Kidney (tissue), 14 donors: Measurements from ENCODE around the gene UBE3B. TPM values are rescaled to one million over a fixed set of nuclear protein-coding genes. Genes with fewer than 3 reads are reported as not detected.
A peak's percentile ranks its signal among the peaks of the same experiment; 100 is the strongest.

ENCODE experiments used
- DNase-seq, 5 donors: peaks; one replicate each; pipeline ENCODE4 v3.0.0-alpha.2; 2013 to 2020
- FAIRE-seq: peaks from 2 replicates; lab custom pipeline; 2012; peaks lifted over from hg19 to GRCh38; lab: Jason Lieb, UNC
- H3K27ac ChIP-seq, 2 donors: one replicate each; pipeline ENCODE4 v1.7.0; 2013; ENCODE audit warnings: low read depth in 2 of 2, low read length in 2 of 2, inconsistent platforms in 1 of 2
- H3K27me3 ChIP-seq: one replicate; pipeline ENCODE4 v1.7.1; 2013; ENCODE audit warnings: low read length, inconsistent platforms; ENCODE audit not compliant: control insufficient read depth, insufficient read depth
- H3K36me3 ChIP-seq, 3 donors: one replicate each; pipeline versions ENCODE4 v1.7.0 to v1.7.1; 2013; ENCODE audit warnings: low read length in 3 of 3, control low read depth in 1 of 3, inconsistent platforms in 1 of 3; ENCODE audit not compliant: insufficient read depth in 3 of 3, control insufficient read depth in 2 of 3
- H3K4me1 ChIP-seq, 3 donors: one replicate each; pipeline versions ENCODE4 v1.7.0 to v1.7.1; 2013; ENCODE audit warnings: low read length in 3 of 3, inconsistent platforms in 1 of 3, low read depth in 1 of 3; ENCODE audit not compliant: control insufficient read depth in 2 of 3, insufficient read depth in 2 of 3
- H3K4me3 ChIP-seq, 3 donors: one replicate each; pipeline versions ENCODE4 v1.7.0 to v1.8.1; 2013; ENCODE audit warnings: low read length in 3 of 3, control low read depth in 1 of 3, inconsistent platforms in 1 of 3
- H3K9ac ChIP-seq, 3 donors: one replicate each; pipeline versions ENCODE4 v1.7.0 to v1.7.1; 2013; ENCODE audit warnings: low read length in 3 of 3, control low read depth in 1 of 3, inconsistent platforms in 1 of 3
- H3K9me3 ChIP-seq, 3 donors: one replicate each; pipeline versions ENCODE4 v1.7.0 to v1.7.1; 2013; ENCODE audit warnings: low read length in 3 of 3, control low read depth in 1 of 3, inconsistent platforms in 1 of 3; ENCODE audit not compliant: control insufficient read depth in 2 of 3, insufficient read depth in 1 of 3
- CTCF ChIP-seq: IDR thresholded peaks from 3 replicates; pipeline ENCODE4 v1.5.1; 2012; ENCODE audit warnings: mild to moderate bottlenecking, moderate library complexity, borderline replicate concordance; ENCODE audit not compliant: insufficient read depth; ENCODE audit errors: extremely low read depth
- intact Hi-C: fragments of 100-400 bp; cut with DNase I; formaldehyde crosslinking; loops from one replicate; pipeline ENCODE4 v1.11.1; 2022
- polyA plus RNA-seq: library from polyadenylated mRNA; stranded (reverse); fragments of 350-450 nt; fragmentation: Illumina TruSeq; extraction: RNeasy Lipid Tissue Mini Kit (QIAGEN cat#74804); gene quantifications from one replicate; pipeline ENCODE4 v1.2.3, GENCODE V29; 2014; ENCODE audit warnings: low read depth, low replicate concordance; ENCODE audit not compliant: insufficient read depth
- total RNA-seq: library from RNA; stranded (reverse); fragmentation: NEBNext Ultra II Directional; extraction: Animal tissue kit (Norgen Biotek cat#: 25700); gene quantifications from one replicate; pipeline ENCODE4 v1.2.1, GENCODE V29; 2021
- donor health status: control.
- donor health status: control.
- donor health status: control.
- donor health status: control.
- donor health status: control.
- donor health status: DM: yes; HTN: yes; CAD: no.
- donor health status: Normal renal cell carcinoma (clear cell type).

The UBE3B gene
- total and polyA plus RNA-seq, 2 donors from 2014 or later, result 13.9 to 44.3 TPM

DNA sequence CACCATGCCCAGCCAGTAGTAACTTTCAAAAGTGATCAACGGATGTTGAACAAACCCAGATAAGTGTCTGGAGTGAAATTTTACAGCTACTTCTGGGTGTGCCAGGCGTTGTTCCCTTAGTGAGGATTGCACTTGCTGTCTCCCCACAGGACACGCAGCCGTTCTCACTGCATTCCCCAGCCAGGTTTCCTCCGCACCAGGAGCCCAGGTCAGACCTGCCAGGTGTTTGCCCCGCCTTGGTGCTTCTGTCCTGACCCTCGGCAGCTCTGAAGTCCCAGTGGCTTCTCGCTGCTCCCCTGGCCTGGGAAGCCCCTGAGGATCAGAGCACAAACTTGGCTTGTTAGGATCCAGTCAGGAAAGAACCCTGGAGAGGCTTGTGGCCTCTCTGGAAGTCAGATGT lies 59.7 kb downstream of the UBE3B start:
- peak in 1 of 5 donors; percentile 33 for DNase-seq
- Histone ChIP-seq H3K4me3 (no peak overlapping the region), H3K9ac (no peak overlapping the region), H3K36me3 (peaks cover 0 to 21% (median 3%) of the 10 kb centered on the region in 3 donors), H3K27ac (no peak overlapping the region), H3K4me1 (no peaks in the 10 kb centered on the region), H3K9me3 (no peaks in the 10 kb centered on the region), H3K27me3 (no peaks in the 10 kb centered on the region)
- no peak for FAIRE-seq
- intact Hi-C loops, result no loop called here
- no peak for TF ChIP-seq CTCF

DNA sequence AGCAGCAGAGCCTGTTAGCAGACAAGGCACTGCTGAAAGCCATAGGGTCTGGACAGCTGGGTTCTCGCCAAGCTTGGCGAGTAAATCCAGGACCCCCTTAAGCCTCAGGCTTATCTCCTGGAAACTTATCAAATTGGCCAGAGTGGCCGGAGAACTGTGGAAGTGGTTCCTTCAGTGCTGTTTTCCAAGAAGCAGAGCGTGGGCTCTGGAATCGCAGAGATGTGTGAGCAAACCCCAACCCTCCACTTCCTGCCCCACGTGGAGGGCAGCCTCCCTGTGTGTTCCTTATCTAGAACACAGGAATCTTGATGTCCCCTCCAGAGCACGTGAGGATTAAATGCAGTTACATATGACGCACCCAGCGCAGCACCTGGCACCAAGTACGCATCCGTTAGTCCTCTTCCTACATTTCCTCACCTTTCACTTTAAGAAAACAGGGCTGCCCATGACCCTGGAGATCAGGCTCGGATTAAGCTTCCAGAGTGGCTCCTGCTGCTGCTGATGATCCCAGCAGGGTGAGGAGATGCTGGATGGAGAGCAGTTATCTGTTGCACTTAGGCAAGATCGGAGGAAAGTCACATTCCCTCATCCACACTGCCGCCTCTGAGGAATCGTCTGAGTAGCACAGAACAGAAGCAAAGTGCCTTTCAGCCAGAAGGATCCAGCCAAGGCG lies 60.9 kb downstream of the UBE3B start:
- Histone ChIP-seq H3K4me3 (no peak overlapping the region), H3K9me3 (no peaks in the 10 kb centered on the region), H3K9ac (no peak overlapping the region), H3K36me3 (peaks cover 0 to 16% (median 3%) of the 10 kb centered on the region in 3 donors), H3K4me1 (no peaks in the 10 kb centered on the region), H3K27me3 (no peaks in the 10 kb centered on the region), H3K27ac (no peak overlapping the region)
- intact Hi-C loops, result no loop called here
- FAIRE-seq (no peak), DNase-seq (peak in 1 of 5 donors; percentile 10)
- TF ChIP-seq CTCF, result no peak

GRCh38 chr12:109539508-109539907 lies 62.1 kb downstream of the UBE3B start:
- H3K4me1 ChIP-seq, result no peaks in the 10 kb centered on the region
- no peaks in the 10 kb centered on the region for H3K9me3 ChIP-seq
- peaks cover 0 to 11% (median 3%) of the 10 kb centered on the region in 3 donors for H3K36me3 ChIP-seq
- no peak overlapping the region for H3K9ac ChIP-seq
- H3K27me3 ChIP-seq, result no peaks in the 10 kb centered on the region
- DNase-seq (peak in 1 of 5 donors; percentile 2), FAIRE-seq (no peak)
- TF ChIP-seq CTCF, result no peak
- H3K4me3 ChIP-seq, result no peak overlapping the region
- intact Hi-C loops, result no loop called here
- H3K27ac ChIP-seq, result no peak overlapping the region
